OCI-LY7 (cell line): ENCODE results near the gene HIP1. TPM values are rescaled to one million over a fixed set of nuclear protein-coding genes. Genes with fewer than 3 reads are reported as not detected.
"Not testable (repeated sequence)": the region's sequence is repeated elsewhere in the genome, so short reads cannot be mapped to it uniquely, and the experiment has no call there.

Source experiments
- BruUV-seq: library from RNA; stranded (reverse); fragments of 400-500 nt; replicated peaks from 2 replicates; lab custom pipeline; 2021; lab: Mats Ljungman, UMichigan
- CTCF ChIA-PET: fragments of 300-600 bp; sonication (Branson Sonifier 250); formaldehyde crosslinking; loops from one replicate; lab custom pipeline; 2022; ENCODE audit warnings: antibody characterized with exemption; ENCODE audit not compliant: unreplicated experiment; lab: Charles Lee
- POLR2A ChIA-PET: fragments of 300-600 bp; sonication (Branson Sonifier 250); formaldehyde crosslinking; loops from one replicate; lab custom pipeline; 2022; ENCODE audit warnings: antibody characterized with exemption; lab: Charles Lee
- DNase-seq: peaks from one replicate; pipeline ENCODE4 v3.0.0-alpha.2; 2015; ENCODE audit warnings: low spot score
- H2AFZ ChIP-seq: fragments of 200-600 bp; sonication (generic), shearing (Covaris generic); 2 replicates; pipeline ENCODE4 v1.6.1; 2014; ENCODE audit warnings: mild to moderate bottlenecking, antibody characterized with exemption, low read length, moderate library complexity
- H3K27ac ChIP-seq: fragments of 200-600 bp; sonication (generic); 2 replicates; pipeline ENCODE4 v1.5.1; 2014; ENCODE audit warnings: mixed run types, low read depth, mild to moderate bottlenecking, moderate library complexity, low read length, inconsistent platforms; ENCODE audit not compliant: poor library complexity, severe bottlenecking
- H3K36me3 ChIP-seq: fragments of 200-600 bp; sonication (generic); 2 replicates; pipeline ENCODE4 v1.6.1; 2014; ENCODE audit warnings: mild to moderate bottlenecking, antibody characterized with exemption, low read length, moderate library complexity, mixed read lengths; ENCODE audit not compliant: insufficient read depth
- H3K4me1 ChIP-seq: fragments of 200-600 bp; sonication (generic); 2 replicates; pipeline ENCODE4 v1.5.1; 2014; ENCODE audit warnings: mild to moderate bottlenecking, low read length; ENCODE audit not compliant: insufficient read depth, poor library complexity, severe bottlenecking
- H3K4me2 ChIP-seq: fragments of 200-600 bp; sonication (generic); 2 replicates; pipeline ENCODE4 v1.6.1; 2014; ENCODE audit warnings: mild to moderate bottlenecking, low read length
- H3K4me3 ChIP-seq: fragments of 200-600 bp; sonication (generic); 2 replicates; pipeline ENCODE4 v1.5.1; 2014; ENCODE audit warnings: mild to moderate bottlenecking, low read depth, low read length; ENCODE audit not compliant: poor library complexity, severe bottlenecking
- H3K79me2 ChIP-seq: fragments of 200-600 bp; sonication (generic); 2 replicates; pipeline ENCODE4 v1.6.1; 2016; ENCODE audit warnings: low read depth, mild to moderate bottlenecking, low read length, moderate library complexity, mixed read lengths; ENCODE audit not compliant: insufficient read depth
- H3K9me2 ChIP-seq: fragments of 200-600 bp; sonication (generic); 2 replicates; pipeline ENCODE4 v1.6.1; 2016; ENCODE audit warnings: mild to moderate bottlenecking, low read length, mixed read lengths; ENCODE audit not compliant: insufficient read depth
- H3K9me3 ChIP-seq: fragments of 200-600 bp; sonication (generic); 2 replicates; pipeline ENCODE4 v1.6.1; 2014; ENCODE audit warnings: mild to moderate bottlenecking, mixed run types, low read length, mixed read lengths
- H4K20me1 ChIP-seq: fragments of 200-600 bp; sonication (generic); 2 replicates; pipeline ENCODE4 v1.6.1; 2014; ENCODE audit warnings: mild to moderate bottlenecking, antibody characterized with exemption, low read length, moderate library complexity, mixed read lengths; ENCODE audit not compliant: insufficient read depth
- EZH2phosphoT487 ChIP-seq: fragments of 200-600 bp; sonication (generic); IDR thresholded peaks from 2 replicates; pipeline ENCODE4 v1.6.1; 2018; ENCODE audit warnings: low read depth, borderline replicate concordance, mild to moderate bottlenecking, mixed run types, antibody characterized with exemption, low read length, moderate library complexity, mixed read lengths
- intact Hi-C: fragments of 100-400 bp; cut with micrococcal nuclease; formaldehyde crosslinking; loops from one replicate; pipeline ENCODE4 v1.10.0; 2022; ENCODE audit not compliant: unreplicated experiment
- total RNA-seq, 2 experiments: library from RNA; depleted of rRNA in 1 of 2; stranded (reverse); fragments of >200 nt in 1 of 2; shearing (Covaris generic) in 1 of 2; gene quantifications; 2 replicates each; pipeline ENCODE4 v1.2.3, GENCODE V29; 2014 to 2022
- TF ChIP-seq, protein P1 (sequence below): fragments of 200-600 bp; sonication (generic); conservative IDR thresholded peaks from 2 replicates; pipeline ENCODE4 v1.5.1; 2014; ENCODE audit warnings: mild to moderate bottlenecking, antibody characterized with exemption, low read length, moderate library complexity, mixed read lengths

The HIP1 gene
- total RNA-seq, 2 experiments from 2014 or later: 15.0 to 27.8 TPM

- intact Hi-C loops: loop anchor here (5.0 kb wide), 1 partner anchor 154 kb away; no protein-coding TSS in a partner anchor
- TF ChIP-seq, protein P1, sequence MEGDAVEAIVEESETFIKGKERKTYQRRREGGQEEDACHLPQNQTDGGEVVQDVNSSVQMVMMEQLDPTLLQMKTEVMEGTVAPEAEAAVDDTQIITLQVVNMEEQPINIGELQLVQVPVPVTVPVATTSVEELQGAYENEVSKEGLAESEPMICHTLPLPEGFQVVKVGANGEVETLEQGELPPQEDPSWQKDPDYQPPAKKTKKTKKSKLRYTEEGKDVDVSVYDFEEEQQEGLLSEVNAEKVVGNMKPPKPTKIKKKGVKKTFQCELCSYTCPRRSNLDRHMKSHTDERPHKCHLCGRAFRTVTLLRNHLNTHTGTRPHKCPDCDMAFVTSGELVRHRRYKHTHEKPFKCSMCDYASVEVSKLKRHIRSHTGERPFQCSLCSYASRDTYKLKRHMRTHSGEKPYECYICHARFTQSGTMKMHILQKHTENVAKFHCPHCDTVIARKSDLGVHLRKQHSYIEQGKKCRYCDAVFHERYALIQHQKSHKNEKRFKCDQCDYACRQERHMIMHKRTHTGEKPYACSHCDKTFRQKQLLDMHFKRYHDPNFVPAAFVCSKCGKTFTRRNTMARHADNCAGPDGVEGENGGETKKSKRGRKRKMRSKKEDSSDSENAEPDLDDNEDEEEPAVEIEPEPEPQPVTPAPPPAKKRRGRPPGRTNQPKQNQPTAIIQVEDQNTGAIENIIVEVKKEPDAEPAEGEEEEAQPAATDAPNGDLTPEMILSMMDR: no peak
- TF ChIP-seq EZH2phosphoT487: no peak
- POLR2A ChIA-PET: no interaction called here
- no peak overlapping the region for H3K27ac ChIP-seq
- H4K20me1 ChIP-seq: no peaks in the 10 kb centered on the region
- H3K4me1 ChIP-seq: peaks cover 29% of the 10 kb centered on the region
- no peaks in the 10 kb centered on the region for H3K9me3 ChIP-seq
- H3K4me2 ChIP-seq: no peak overlapping the region
- no peak overlapping the region for H2AFZ ChIP-seq
- BruUV-seq: no TSS peak
- H3K36me3 ChIP-seq: no peaks in the 10 kb centered on the region
- CTCF ChIA-PET: no interaction called here
- H3K9me2 ChIP-seq: no peaks in the 10 kb centered on the region
- H3K4me3 ChIP-seq: no peak overlapping the region
- no peak for DNase-seq
- no peaks in the 10 kb centered on the region for H3K79me2 ChIP-seq
Observed at GRCh38 chr7:75613351-75613750, 125.4 kb downstream of the HIP1 start.

- no peak overlapping the region for H3K4me3 ChIP-seq
- POLR2A ChIA-PET: no interaction called here
Observed at GRCh38 chr7:75611557-75612178, 127.1 kb downstream of the HIP1 start.

DNA sequence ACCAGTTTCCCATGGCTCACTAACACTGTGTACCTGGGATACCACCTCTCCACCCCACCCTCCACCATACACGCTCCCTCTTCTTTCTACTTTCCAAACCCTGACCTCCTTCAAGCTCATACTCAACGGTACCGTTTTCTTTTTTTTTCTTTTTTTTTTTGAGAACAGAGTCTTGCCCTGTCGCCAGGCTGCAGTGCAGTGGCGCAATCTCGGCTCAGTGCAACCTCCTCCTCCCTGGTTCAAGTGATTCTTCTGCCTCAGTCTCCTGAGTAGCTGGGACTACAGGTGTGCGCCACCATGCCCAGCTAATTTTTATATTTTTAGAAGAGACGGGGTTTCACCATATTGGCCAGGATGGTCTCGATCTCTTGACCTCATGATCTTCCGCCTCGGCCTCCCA is 129.3 kb downstream of the HIP1 start:
- H4K20me1 ChIP-seq, BruUV-seq, H3K9me2 ChIP-seq, DNase-seq, H2AFZ ChIP-seq, H3K36me3 ChIP-seq, POLR2A ChIA-PET, H3K4me3 ChIP-seq, H3K79me2 ChIP-seq, H3K27ac ChIP-seq, H3K4me2 ChIP-seq, H3K9me3 ChIP-seq, H3K4me1 ChIP-seq, intact Hi-C loops: not testable (repeated sequence)
- CTCF ChIA-PET: interaction anchor here (0.6 kb wide), 2 partner anchors 9 to 65 kb away, joined by 3 read pairs; no protein-coding TSS in a partner anchor

More at GRCh38 chr7:75611557-75612178, 127.1 kb downstream of the HIP1 start:
- intact Hi-C loops: loop anchor here (5.0 kb wide), 1 partner anchor 156 kb away; no protein-coding TSS in a partner anchor
- no peaks in the 10 kb centered on the region for H3K9me2 ChIP-seq
- H2AFZ ChIP-seq: no peak overlapping the region
- CTCF ChIA-PET: no interaction called here
- no peaks in the 10 kb centered on the region for H3K79me2 ChIP-seq
- no peaks in the 10 kb centered on the region for H3K9me3 ChIP-seq
- peaks cover 13% of the 10 kb centered on the region for H3K4me1 ChIP-seq
- no peak overlapping the region for H3K27ac ChIP-seq
- no peak for TF ChIP-seq EZH2phosphoT487
- TF ChIP-seq, protein P1: no peak
- H3K36me3 ChIP-seq: no peaks in the 10 kb centered on the region; the same call in 1 of the 2 replicates
- H4K20me1 ChIP-seq: no peaks in the 10 kb centered on the region
- no peak overlapping the region for H3K4me2 ChIP-seq
- DNase-seq: no peak
- no TSS peak for BruUV-seq
